ENCODE measurements around the gene SEPTIN8.

Gene SEPTIN8

DNA sequence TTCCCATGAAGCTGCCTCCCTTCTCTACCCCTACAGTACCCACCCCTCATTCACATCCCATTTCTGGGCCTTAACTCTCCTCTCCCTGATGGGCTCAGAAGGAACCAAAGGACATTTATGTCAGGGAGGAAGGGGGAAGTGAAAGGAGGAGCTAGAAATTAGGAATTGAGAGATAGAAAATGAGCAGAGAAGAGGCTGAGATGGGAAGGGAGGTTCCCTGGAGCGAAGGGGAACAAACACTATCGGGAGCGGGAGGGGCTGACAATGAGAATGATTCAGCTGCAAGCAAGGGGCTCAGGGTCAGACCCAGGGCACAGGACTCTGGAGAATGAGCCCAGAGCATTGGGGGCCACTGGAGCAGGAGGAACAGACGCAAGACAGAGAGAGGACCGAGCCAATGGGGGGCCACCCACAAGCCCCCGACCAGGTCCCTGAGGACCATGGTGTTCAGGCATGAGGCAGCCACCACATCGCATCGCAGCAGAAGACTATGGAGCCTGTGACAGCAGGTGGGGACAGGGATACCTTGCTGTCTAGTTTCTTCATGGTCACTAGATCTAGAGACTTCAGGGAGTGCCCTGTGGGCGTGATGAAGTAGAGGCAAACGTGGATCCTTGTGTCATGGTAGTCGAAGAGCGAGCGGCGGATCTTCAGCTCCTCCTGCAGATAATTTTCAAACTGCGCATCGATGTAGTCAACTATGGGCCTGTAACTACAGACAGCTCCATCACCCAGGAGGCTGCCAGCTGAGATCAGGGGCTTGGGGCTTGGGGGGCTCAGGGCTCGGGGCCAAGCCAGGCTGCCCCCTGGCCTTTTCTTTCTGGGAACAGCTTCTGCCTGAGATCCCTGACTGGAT lies 13.6 kb downstream of the SEPTIN8 start:
- Histone ChIP-seq H3K36me3 (ENCODE audit: control insufficient read depth, insufficient read depth, low read length) (peaks cover 66% of the 10 kb centered on the region), H3K9me3 (ENCODE audit: control insufficient read depth, low read length) (no peaks in the 10 kb centered on the region), H3K27ac (ENCODE audit: low read depth, low read length, severe bottlenecking) (no peak overlapping the region), H3K4me3 (ENCODE audit: extremely low read depth, insufficient read depth, low read length, poor library complexity, severe bottlenecking) (no peak overlapping the region), H3K4me1 (ENCODE audit: control insufficient read depth, insufficient read depth, low read length, poor library complexity, severe bottlenecking) (peaks cover 3% of the 10 kb centered on the region)
- 95 to 96% methylated on average over 16 to 17 of the region's 17 CpGs for WGBS, 2 experiments (ENCODE audit: insufficient coverage in 2 of 2)

DNA sequence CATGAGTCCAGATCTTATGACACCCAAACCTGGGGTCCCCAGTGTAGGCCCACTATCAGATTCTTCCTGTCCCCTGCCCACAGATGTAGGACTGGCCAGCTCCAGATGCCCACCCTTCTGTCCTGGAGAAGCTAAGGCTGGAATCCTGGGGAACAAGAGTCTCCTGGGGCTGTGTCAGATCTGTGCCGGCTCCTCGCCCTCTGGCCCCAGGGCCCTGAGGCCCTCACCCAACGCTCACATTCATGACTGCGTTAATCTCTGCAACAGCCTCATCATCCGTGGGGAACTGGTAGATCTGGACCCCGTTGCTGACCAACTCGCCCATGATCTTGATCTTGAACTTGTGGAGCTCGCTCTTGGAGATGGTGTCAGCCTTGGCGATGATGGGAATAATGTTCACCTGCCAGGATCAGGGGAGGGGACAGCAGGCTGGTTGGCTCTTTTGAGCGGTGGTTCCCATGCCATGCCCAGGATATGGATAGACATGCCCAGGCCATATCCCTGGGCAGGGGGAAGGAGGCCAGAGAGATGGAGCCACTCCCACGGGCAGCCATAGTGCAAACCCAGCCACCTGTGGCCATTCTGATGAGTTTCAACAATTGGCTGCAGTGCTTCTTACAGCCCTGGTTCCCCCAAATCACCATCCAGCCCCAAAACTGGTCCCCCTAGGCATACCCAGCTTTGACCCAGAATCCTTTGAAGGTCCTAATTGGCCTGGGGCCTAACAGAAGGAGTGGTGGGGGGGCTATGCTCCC lies 14.6 kb downstream of the SEPTIN8 start:
- WGBS, 2 experiments (ENCODE audit: insufficient coverage in 2 of 2) = 94 to 96% methylated on average over 5 to 10 of the region's 11 CpGs
- no peaks in the 10 kb centered on the region for H3K4me1 ChIP-seq (ENCODE audit: control insufficient read depth, insufficient read depth, low read length, poor library complexity, severe bottlenecking)
- no peaks in the 10 kb centered on the region for H3K9me3 ChIP-seq (ENCODE audit: control insufficient read depth, low read length)
- H3K4me3 ChIP-seq (ENCODE audit: extremely low read depth, insufficient read depth, low read length, poor library complexity, severe bottlenecking) = no peak overlapping the region
- peaks cover 69% of the 10 kb centered on the region for H3K36me3 ChIP-seq (ENCODE audit: control insufficient read depth, insufficient read depth, low read length)
- no peak overlapping the region for H3K27ac ChIP-seq (ENCODE audit: low read depth, low read length, severe bottlenecking)

DNA sequence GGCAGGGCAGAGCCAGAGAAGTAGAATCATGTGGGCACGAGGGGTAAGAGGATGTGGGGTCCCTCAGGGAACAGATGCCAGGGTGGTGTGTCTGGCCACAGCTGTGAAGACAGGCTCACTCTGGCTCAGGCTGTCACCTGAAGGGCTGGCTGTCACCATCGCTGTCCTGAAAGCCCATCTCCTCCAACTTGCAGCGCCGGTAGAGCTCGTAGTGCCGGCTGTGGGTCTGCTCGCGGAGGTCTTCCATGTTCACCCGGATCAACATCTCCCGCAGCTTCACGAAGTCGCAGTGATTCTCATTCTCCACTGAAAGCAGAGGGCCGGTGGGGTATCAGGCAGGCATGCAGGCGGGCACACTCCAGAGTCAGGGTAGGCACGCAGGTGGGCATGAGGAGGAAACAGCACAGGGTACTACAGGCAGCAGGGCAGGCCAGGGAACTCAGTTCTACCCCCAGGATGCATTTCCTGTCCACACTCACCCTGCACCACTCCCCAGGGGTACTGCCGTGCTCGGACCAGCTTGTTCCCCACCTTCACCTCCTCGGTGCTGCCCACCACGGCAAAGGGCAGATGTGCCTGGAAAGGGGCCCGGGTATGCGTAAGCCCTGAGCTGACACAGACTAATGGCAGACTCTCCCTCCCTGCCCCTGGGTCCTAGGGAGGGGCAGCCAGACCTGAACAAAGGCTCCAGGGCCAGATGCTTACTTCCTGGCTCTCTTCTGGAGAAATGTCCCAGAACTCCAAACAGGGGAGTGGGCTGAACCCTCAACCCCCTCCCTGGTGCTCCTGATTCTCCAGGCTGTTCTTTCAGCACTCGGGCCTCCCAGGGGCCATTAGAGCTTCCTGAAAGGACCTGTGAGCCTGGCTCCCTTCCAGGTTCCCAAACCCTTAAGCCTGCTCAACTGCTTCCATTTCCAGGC lies 15.5 kb downstream of the SEPTIN8 start:
- 91 to 97% methylated on average over 20 of the region's 22 CpGs for WGBS, 2 experiments (ENCODE audit: insufficient coverage in 2 of 2)
- peaks cover 69% of the 10 kb centered on the region for H3K36me3 ChIP-seq (ENCODE audit: control insufficient read depth, insufficient read depth, low read length)
- H3K4me3 ChIP-seq (ENCODE audit: extremely low read depth, insufficient read depth, low read length, poor library complexity, severe bottlenecking) = no peak overlapping the region
- H3K4me1 ChIP-seq (ENCODE audit: control insufficient read depth, insufficient read depth, low read length, poor library complexity, severe bottlenecking) = no peaks in the 10 kb centered on the region
- no peaks in the 10 kb centered on the region for H3K9me3 ChIP-seq (ENCODE audit: control insufficient read depth, low read length)
- H3K27ac ChIP-seq (ENCODE audit: low read depth, low read length, severe bottlenecking) = no peak overlapping the region

DNA sequence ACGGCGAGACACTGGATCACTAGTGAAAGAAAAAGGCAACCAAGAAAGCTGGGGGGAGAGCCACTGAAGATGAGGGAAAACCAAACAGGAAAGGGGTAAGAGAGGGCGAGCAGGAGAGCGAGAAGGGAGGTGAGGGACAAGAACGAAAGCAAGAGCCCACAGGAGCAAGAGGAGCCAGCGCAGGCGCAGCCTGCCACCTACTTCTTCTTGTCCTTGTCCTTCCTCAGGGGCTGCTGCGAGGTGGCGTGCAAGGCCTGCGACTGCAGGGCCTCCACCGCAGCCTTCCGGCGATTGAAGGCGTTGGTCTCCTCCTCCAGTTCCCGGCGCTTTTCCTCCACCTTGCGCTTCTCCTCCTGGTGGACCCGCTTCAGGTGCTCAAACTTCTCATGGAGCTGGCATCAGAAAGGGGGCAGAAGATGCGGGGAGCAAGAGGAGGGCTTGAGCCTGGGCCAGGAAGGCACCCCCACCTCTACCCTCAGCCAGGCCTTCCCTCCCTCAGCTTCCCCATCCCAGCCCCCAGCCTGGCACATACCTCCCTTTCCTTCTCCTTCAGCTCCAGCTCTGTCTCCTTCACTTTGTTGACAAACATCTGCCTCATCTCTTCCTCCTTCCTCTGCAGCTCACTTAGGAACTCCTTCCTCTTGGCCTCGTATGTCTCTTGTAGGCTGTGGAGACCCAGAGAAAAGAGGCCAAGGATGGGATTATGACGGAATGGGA lies 16.3 kb downstream of the SEPTIN8 start:
- 96% methylated on average over 18 of the region's 21 CpGs for WGBS, 2 experiments (ENCODE audit: insufficient coverage in 2 of 2)
- no peaks in the 10 kb centered on the region for H3K4me1 ChIP-seq (ENCODE audit: control insufficient read depth, insufficient read depth, low read length, poor library complexity, severe bottlenecking)
- H3K36me3 ChIP-seq (ENCODE audit: control insufficient read depth, insufficient read depth, low read length) = peaks cover 69% of the 10 kb centered on the region
- no peak overlapping the region for H3K4me3 ChIP-seq (ENCODE audit: extremely low read depth, insufficient read depth, low read length, poor library complexity, severe bottlenecking)
- no peak overlapping the region for H3K27ac ChIP-seq (ENCODE audit: low read depth, low read length, severe bottlenecking)
- H3K9me3 ChIP-seq (ENCODE audit: control insufficient read depth, low read length) = no peaks in the 10 kb centered on the region

DNA sequence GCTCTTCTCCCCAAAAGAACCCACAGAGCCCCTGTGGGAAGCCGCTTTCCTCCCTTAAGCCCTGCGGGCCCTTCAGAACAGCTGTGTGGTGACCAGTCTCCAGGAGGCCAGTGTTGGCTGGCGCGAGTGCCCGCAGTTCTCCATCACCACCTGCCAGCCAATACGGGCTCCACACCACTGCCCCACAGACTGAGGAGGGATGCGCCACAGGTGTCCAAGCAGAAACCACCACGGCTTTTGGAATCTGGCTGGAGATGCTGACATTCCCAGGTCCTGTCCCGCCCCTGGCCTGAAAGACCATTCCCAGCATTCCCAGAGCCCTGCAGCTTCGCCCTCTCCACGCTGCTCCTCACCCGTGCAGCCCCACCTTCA lies 17.0 kb downstream of the SEPTIN8 start:
- Histone ChIP-seq H3K4me3 (ENCODE audit: extremely low read depth, insufficient read depth, low read length, poor library complexity, severe bottlenecking) (no peak overlapping the region), H3K4me1 (ENCODE audit: control insufficient read depth, insufficient read depth, low read length, poor library complexity, severe bottlenecking) (no peaks in the 10 kb centered on the region), H3K36me3 (ENCODE audit: control insufficient read depth, insufficient read depth, low read length) (peaks cover 64% of the 10 kb centered on the region), H3K9me3 (ENCODE audit: control insufficient read depth, low read length) (no peaks in the 10 kb centered on the region), H3K27ac (ENCODE audit: low read depth, low read length, severe bottlenecking) (no peak overlapping the region)
- 97% methylated on average over 12 of the region's 12 CpGs for WGBS, 2 experiments (ENCODE audit: insufficient coverage in 2 of 2)

DNA sequence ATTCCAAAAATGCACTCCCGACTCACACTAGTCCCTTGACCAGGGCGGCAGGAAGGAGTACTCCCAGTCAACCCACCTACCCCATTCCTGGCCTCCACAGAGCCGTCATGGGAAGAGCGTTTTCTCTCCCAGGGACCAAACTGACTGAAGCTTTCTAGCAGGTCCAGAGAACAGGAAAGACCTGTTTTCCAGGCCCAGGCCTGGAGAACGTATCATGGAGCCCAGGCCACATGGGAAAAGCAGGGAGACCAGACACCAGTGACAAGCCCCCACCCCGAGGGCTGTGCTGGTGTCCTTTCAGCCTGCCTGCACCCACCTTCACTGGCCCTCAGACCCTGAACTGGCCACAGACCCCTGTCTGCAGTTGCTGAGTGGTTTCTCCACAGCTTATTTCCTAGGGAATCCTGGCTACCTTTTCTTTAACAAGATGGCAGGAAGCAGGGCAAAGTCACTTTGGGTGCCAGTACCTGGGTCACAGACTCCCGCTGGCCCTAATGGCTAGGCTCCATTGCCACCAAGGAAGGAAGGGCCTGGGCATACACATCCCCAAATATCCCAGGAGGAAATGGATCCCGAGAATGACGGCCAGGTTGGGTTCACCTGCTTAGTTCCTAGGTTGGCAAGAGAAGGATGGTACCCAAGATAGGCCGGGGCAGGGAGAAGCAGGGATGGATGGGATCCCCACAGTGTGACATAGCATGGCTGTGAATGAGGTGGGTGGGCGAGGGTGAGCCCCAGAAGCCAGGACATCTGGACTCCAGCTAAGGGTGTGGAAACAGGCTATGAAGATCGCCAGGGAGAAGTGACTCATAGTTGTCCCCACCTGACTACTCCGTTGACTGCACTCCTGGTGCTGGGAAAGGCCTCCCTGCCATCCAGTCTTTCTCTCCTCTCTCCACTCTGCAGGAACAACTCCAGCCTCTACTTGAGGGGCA lies 17.7 kb downstream of the SEPTIN8 start:
- Histone ChIP-seq H3K27ac (ENCODE audit: low read depth, low read length, severe bottlenecking) (no peak overlapping the region), H3K36me3 (ENCODE audit: control insufficient read depth, insufficient read depth, low read length) (peaks cover 59% of the 10 kb centered on the region), H3K4me1 (ENCODE audit: control insufficient read depth, insufficient read depth, low read length, poor library complexity, severe bottlenecking) (no peaks in the 10 kb centered on the region), H3K9me3 (ENCODE audit: control insufficient read depth, low read length) (no peaks in the 10 kb centered on the region), H3K4me3 (ENCODE audit: extremely low read depth, insufficient read depth, low read length, poor library complexity, severe bottlenecking) (no peak overlapping the region)
- WGBS, 2 experiments (ENCODE audit: insufficient coverage in 2 of 2) = 94% methylated on average over 10 to 11 of the region's 13 CpGs

DNA sequence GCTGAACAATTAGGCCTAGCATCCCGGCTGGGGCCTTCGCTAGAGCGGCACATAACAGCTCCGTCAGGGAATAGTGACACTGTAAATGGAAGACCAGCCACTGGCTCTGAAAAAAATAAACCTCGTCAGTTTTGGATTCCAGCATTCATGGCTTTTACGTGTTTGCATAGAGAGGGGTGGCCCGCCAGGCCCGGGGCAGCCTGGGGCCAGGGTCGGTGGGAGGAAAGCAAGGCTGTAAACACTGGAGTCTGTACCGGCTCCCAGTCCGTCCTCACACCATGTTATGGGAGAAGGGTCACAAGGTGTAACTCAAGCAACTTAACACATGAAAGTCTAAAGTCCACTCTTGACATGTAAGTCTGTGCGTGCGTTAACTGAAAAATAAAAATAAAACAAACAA lies 18.6 kb downstream of the SEPTIN8 start:
- 95 to 97% methylated on average over 9 to 10 of the region's 13 CpGs for WGBS, 2 experiments (ENCODE audit: insufficient coverage in 2 of 2)
- H3K27ac ChIP-seq (ENCODE audit: low read depth, low read length, severe bottlenecking) = no peak overlapping the region
- H3K4me3 ChIP-seq (ENCODE audit: extremely low read depth, insufficient read depth, low read length, poor library complexity, severe bottlenecking) = no peak overlapping the region
- H3K4me1 ChIP-seq (ENCODE audit: control insufficient read depth, insufficient read depth, low read length, poor library complexity, severe bottlenecking) = no peaks in the 10 kb centered on the region
- H3K36me3 ChIP-seq (ENCODE audit: control insufficient read depth, insufficient read depth, low read length) = peaks cover 51% of the 10 kb centered on the region
- H3K9me3 ChIP-seq (ENCODE audit: control insufficient read depth, low read length) = no peaks in the 10 kb centered on the region

DNA sequence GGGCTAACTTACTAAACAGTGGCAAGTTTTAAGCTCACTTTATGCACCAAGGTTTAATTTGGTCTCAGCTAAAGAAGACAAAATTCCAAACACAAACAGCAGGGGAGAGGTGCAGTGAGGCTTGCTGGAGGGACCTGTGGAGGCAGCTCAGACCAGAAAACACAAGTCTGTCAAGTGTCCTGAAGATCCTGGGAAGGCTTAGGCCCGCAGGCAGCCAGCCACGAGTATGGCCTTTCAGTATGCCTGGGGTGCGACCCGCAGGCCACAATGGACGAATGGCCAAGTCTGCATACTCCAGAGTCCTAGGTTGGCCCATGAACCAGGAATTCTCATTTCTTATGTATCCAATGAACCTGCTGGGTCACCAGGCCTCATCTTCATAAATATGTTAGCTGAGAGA lies 20.5 kb downstream of the SEPTIN8 start:
- Histone ChIP-seq H3K27ac (ENCODE audit: low read depth, low read length, severe bottlenecking) (no peak overlapping the region), H3K4me1 (ENCODE audit: control insufficient read depth, insufficient read depth, low read length, poor library complexity, severe bottlenecking) (no peaks in the 10 kb centered on the region), H3K9me3 (ENCODE audit: control insufficient read depth, low read length) (no peaks in the 10 kb centered on the region), H3K36me3 (ENCODE audit: control insufficient read depth, insufficient read depth, low read length) (peaks cover 33% of the 10 kb centered on the region), H3K4me3 (ENCODE audit: extremely low read depth, insufficient read depth, low read length, poor library complexity, severe bottlenecking) (no peak overlapping the region)
- 88 to 96% methylated on average over 5 of the region's 5 CpGs for WGBS, 2 experiments (ENCODE audit: insufficient coverage in 2 of 2)

DNA sequence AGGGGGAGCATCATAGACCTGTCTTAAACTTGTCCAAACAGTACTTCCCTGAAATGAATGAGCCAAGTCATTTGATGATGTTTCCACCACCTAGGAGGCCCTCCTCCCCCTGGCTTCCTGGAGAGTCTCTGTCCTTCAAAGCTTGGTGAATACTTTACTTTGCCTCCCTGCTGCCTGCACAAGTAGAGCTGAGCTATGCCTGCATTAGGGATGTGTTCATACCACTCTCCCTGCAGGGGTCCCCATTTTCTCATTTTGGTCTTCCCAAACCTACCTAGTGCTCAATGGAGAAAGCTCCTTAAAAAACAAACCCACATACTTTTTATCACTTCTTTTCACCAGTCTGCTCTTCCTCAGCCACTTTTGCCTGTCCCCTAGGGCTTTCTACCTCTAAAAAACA lies 22.1 kb downstream of the SEPTIN8 start:
- Histone ChIP-seq H3K4me3 (ENCODE audit: extremely low read depth, insufficient read depth, low read length, poor library complexity, severe bottlenecking) (no peak overlapping the region), H3K9me3 (ENCODE audit: control insufficient read depth, low read length) (no peaks in the 10 kb centered on the region), H3K27ac (ENCODE audit: low read depth, low read length, severe bottlenecking) (no peak overlapping the region), H3K4me1 (ENCODE audit: control insufficient read depth, insufficient read depth, low read length, poor library complexity, severe bottlenecking) (no peaks in the 10 kb centered on the region), H3K36me3 (ENCODE audit: control insufficient read depth, insufficient read depth, low read length) (peaks cover 18% of the 10 kb centered on the region)
